ENCODE measurements around the gene TRAF1. TPM values are rescaled to one million over a fixed set of nuclear protein-coding genes. Genes with fewer than 3 reads are reported as not detected.
A peak's percentile ranks its signal among the peaks of the same experiment; 100 is the strongest.

TRAF1 gene
- total and polyA plus RNA-seq, 2 donors (not counting 1 experiment from before 2014, with no cell fraction given), result 0.58 to 3.8 TPM

DNA sequence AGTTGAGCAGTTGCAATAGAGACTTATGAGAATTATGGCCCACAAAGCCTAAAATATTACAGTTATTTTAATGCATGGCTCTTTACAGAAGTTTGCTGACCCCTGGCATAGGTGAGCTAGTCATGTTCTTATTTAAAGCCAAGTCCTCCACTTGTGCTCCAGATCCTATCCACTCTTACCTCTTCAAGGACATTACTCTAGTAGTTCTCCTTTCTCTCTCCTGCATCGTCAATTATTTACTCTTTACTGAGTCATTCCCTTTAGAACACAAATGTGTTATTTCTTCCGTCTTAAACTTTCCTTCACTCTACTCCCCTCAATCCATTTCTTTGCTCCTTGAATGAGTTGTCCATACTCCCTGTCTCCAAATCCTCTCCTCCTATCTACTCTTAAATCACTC is 20.6 kb upstream of the TRAF1 start:
- Histone ChIP-seq H3K4me1 (ENCODE audit: control insufficient read depth, extremely low read depth, insufficient read depth, low read length) (peaks cover 9% of the 10 kb centered on the region), H3K36me3 (ENCODE audit: control insufficient read depth, insufficient read depth, low read length) (no peaks in the 10 kb centered on the region), H3K9me3 (ENCODE audit: control insufficient read depth, insufficient read depth, low read depth, low read length) (no peaks in the 10 kb centered on the region), H4K20me1 (ENCODE audit: control insufficient read depth, extremely low read depth, insufficient read depth, low read length) (no peaks in the 10 kb centered on the region), H3K27me3 (ENCODE audit: control insufficient read depth, insufficient read depth, low read length) (no peaks in the 10 kb centered on the region), H3K9ac (ENCODE audit: insufficient read depth, low read length) (no peak overlapping the region), H3K4me2 (ENCODE audit: extremely low read depth, insufficient read depth, low read length) (no peak overlapping the region), H3K27ac (ENCODE audit: insufficient read depth, low read length) (no peak overlapping the region), H3K79me2 (ENCODE audit: control insufficient read depth, insufficient read depth, low read length) (no peaks in the 10 kb centered on the region), H3K4me3 (replicated peaks in 1 of 4; ENCODE audit: control extremely low read depth in 1 of 4, insufficient read depth in 1 of 4, low read depth in 3 of 4, low read length in 4 of 4) (no peak overlapping the region), H2AFZ (ENCODE audit: low read length) (no peak overlapping the region)
- TF ChIP-seq, protein P1, sequence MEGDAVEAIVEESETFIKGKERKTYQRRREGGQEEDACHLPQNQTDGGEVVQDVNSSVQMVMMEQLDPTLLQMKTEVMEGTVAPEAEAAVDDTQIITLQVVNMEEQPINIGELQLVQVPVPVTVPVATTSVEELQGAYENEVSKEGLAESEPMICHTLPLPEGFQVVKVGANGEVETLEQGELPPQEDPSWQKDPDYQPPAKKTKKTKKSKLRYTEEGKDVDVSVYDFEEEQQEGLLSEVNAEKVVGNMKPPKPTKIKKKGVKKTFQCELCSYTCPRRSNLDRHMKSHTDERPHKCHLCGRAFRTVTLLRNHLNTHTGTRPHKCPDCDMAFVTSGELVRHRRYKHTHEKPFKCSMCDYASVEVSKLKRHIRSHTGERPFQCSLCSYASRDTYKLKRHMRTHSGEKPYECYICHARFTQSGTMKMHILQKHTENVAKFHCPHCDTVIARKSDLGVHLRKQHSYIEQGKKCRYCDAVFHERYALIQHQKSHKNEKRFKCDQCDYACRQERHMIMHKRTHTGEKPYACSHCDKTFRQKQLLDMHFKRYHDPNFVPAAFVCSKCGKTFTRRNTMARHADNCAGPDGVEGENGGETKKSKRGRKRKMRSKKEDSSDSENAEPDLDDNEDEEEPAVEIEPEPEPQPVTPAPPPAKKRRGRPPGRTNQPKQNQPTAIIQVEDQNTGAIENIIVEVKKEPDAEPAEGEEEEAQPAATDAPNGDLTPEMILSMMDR (conservative IDR thresholded peaks at IDR 0.05 in 1 of 2, IDR thresholded peaks at IDR 0.05 in 1 of 2; ENCODE audit: low read depth in 1 of 2, low read length in 2 of 2), result no peak
- TF ChIP-seq EZH2 (IDR thresholded peaks at IDR 0.05; ENCODE audit: low read length, missing control alignments), result no peak
- no peak for DNase-seq (ENCODE audit: low read depth in 2 of 2)

DNA sequence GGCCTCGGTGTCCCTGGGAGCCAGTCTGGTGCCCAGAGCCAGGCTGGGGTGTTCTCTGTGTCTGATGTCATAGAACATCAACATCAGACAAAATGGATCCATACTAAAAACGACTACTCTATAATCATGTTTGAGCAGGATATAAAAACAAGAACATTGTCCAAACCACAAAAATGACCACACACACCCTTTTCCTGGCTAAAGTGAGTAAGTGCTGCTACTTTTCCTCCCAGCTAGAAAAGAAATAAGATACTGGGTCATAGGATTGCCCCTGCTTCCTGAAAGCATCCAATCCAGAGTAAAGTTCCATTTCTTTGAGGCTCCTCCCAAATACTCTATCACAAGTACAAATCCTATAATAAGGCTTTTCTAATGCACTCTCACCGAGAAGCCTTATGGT is 19.7 kb upstream of the TRAF1 start:
- Histone ChIP-seq H3K4me1 (ENCODE audit: control insufficient read depth, extremely low read depth, insufficient read depth, low read length) (peaks cover 12% of the 10 kb centered on the region), H3K79me2 (ENCODE audit: control insufficient read depth, insufficient read depth, low read length) (no peaks in the 10 kb centered on the region), H3K27ac (ENCODE audit: insufficient read depth, low read length) (no peak overlapping the region), H3K27me3 (ENCODE audit: control insufficient read depth, insufficient read depth, low read length) (no peaks in the 10 kb centered on the region), H2AFZ (ENCODE audit: low read length) (no peak overlapping the region), H3K9me3 (ENCODE audit: control insufficient read depth, insufficient read depth, low read depth, low read length) (no peaks in the 10 kb centered on the region), H4K20me1 (ENCODE audit: control insufficient read depth, extremely low read depth, insufficient read depth, low read length) (no peaks in the 10 kb centered on the region), H3K4me3 (replicated peaks in 1 of 4; ENCODE audit: control extremely low read depth in 1 of 4, insufficient read depth in 1 of 4, low read depth in 3 of 4, low read length in 4 of 4) (no peak overlapping the region), H3K4me2 (ENCODE audit: extremely low read depth, insufficient read depth, low read length) (peak overlapping the region; percentile 8), H3K9ac (ENCODE audit: insufficient read depth, low read length) (no peak overlapping the region), H3K36me3 (ENCODE audit: control insufficient read depth, insufficient read depth, low read length) (no peaks in the 10 kb centered on the region)
- no peak for TF ChIP-seq EZH2 (IDR thresholded peaks at IDR 0.05; ENCODE audit: low read length, missing control alignments)
- TF ChIP-seq, protein P1 (conservative IDR thresholded peaks at IDR 0.05 in 1 of 2, IDR thresholded peaks at IDR 0.05 in 1 of 2; ENCODE audit: low read depth in 1 of 2, low read length in 2 of 2), result no peak
- DNase-seq (ENCODE audit: low read depth in 2 of 2), result peak; percentile 63 to 68

DNA sequence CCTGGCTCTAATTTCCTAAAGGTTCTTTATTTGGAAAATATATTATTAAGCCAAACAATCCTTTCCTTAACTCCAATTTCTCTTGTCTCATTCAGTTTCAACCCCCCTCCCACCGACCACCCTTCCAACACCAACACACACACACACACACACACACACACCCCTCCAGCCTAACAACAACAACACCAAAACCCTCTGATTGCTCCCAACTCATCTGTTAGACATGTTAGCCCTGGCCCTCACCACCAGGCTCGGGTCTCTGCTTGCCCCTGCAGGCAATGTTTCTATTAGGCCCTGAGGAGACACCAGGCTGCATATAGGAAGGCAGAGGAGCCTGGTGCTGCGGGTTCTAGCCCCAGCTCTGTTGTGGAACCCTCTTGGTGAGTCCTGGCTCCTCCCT is 18.4 kb upstream of the TRAF1 start:
- no peak overlapping the region for H3K9ac ChIP-seq (ENCODE audit: insufficient read depth, low read length)
- no peak overlapping the region for H2AFZ ChIP-seq (ENCODE audit: low read length)
- TF ChIP-seq, protein P1 (conservative IDR thresholded peaks at IDR 0.05 in 1 of 2, IDR thresholded peaks at IDR 0.05 in 1 of 2; ENCODE audit: low read depth in 1 of 2, low read length in 2 of 2), result no peak
- TF ChIP-seq EZH2 (IDR thresholded peaks at IDR 0.05; ENCODE audit: low read length, missing control alignments), result no peak
- no peak for DNase-seq (ENCODE audit: low read depth in 2 of 2)
- H3K27ac ChIP-seq (ENCODE audit: insufficient read depth, low read length), result no peak overlapping the region
- peaks cover 14% of the 10 kb centered on the region for H3K4me1 ChIP-seq (ENCODE audit: control insufficient read depth, extremely low read depth, insufficient read depth, low read length)
- H3K9me3 ChIP-seq (ENCODE audit: control insufficient read depth, insufficient read depth, low read depth, low read length), result no peaks in the 10 kb centered on the region
- H4K20me1 ChIP-seq (ENCODE audit: control insufficient read depth, extremely low read depth, insufficient read depth, low read length), result no peaks in the 10 kb centered on the region
- no peaks in the 10 kb centered on the region for H3K36me3 ChIP-seq (ENCODE audit: control insufficient read depth, insufficient read depth, low read length)
- no peaks in the 10 kb centered on the region for H3K79me2 ChIP-seq (ENCODE audit: control insufficient read depth, insufficient read depth, low read length)
- H3K27me3 ChIP-seq (ENCODE audit: control insufficient read depth, insufficient read depth, low read length), result no peaks in the 10 kb centered on the region
- H3K4me2 ChIP-seq (ENCODE audit: extremely low read depth, insufficient read depth, low read length), result no peak overlapping the region
- H3K4me3 ChIP-seq (replicated peaks in 1 of 4; ENCODE audit: control extremely low read depth in 1 of 4, insufficient read depth in 1 of 4, low read depth in 3 of 4, low read length in 4 of 4), result no peak overlapping the region
